Measurements from ENCODE around the gene CDKN2B-AS1. TPM values are rescaled to one million over a fixed set of nuclear protein-coding genes. Genes with fewer than 3 reads are reported as not detected.

Gene CDKN2B-AS1
- total RNA-seq, 1 experiment from 2014 or later, result 0.24 TPM

GRCh38 chr9:22079873-22080341 lies 85.3 kb downstream of the CDKN2B-AS1 start:
- ChIA-PET CTCF (interaction anchor here (1.2 kb wide), 1 partner anchor 25 kb away, joined by 3 read pairs; no protein-coding TSS in a partner anchor), POLR2A (no interaction called here)
- H3K4me1 Mint-ChIP-seq, result peaks cover 16% of the 10 kb centered on the region
- H3K9me3 Mint-ChIP-seq, result no peaks in the 10 kb centered on the region
- no peaks in the 10 kb centered on the region for H3K27me3 Mint-ChIP-seq (ENCODE audit: low read depth)
- H3K4me3 Mint-ChIP-seq, result no peak overlapping the region
- no peaks in the 10 kb centered on the region for H3K36me3 Mint-ChIP-seq
- TF ChIP-seq ETV6 (CRISPR knock-in tag; IDR thresholded peaks at IDR 0.05), result no peak
- TF ChIP-seq CREB1 (CRISPR knock-in tag; IDR thresholded peaks at IDR 0.05), result no peak
- no peak for TF ChIP-seq CTCF (IDR thresholded peaks at IDR 0.05)
- TF ChIP-seq MXD4 (CRISPR knock-in tag; IDR thresholded peaks at IDR 0.05; ENCODE audit: borderline replicate concordance), result no peak
- no peak for TF ChIP-seq GTF2I (CRISPR knock-in tag; conservative IDR thresholded peaks at IDR 0.05)
- TF ChIP-seq ZBTB21 (CRISPR knock-in tag; IDR thresholded peaks at IDR 0.05; ENCODE audit: borderline replicate concordance), result no peak
- no peak for TF ChIP-seq SOX15 (CRISPR knock-in tag; IDR thresholded peaks at IDR 0.05)
- no peak for TF ChIP-seq PRRX2 (CRISPR knock-in tag; IDR thresholded peaks at IDR 0.05)
- no peak for TF ChIP-seq TEAD4 (CRISPR knock-in tag; IDR thresholded peaks at IDR 0.05)
- TF ChIP-seq SP1 (CRISPR knock-in tag; conservative IDR thresholded peaks at IDR 0.05), result no peak
- TF ChIP-seq E2F4 (CRISPR knock-in tag; IDR thresholded peaks at IDR 0.05; ENCODE audit: borderline replicate concordance, low read depth), result no peak
- no peak for TF ChIP-seq NFYB (CRISPR knock-in tag; conservative IDR thresholded peaks at IDR 0.05; ENCODE audit: low read depth)
- TF ChIP-seq CREM (CRISPR knock-in tag; IDR thresholded peaks at IDR 0.05), result no peak
- TF ChIP-seq FOXJ3 (CRISPR knock-in tag; IDR thresholded peaks at IDR 0.05; ENCODE audit: borderline replicate concordance), result no peak
- no peak for TF ChIP-seq HMGA2 (CRISPR knock-in tag; IDR thresholded peaks at IDR 0.05)
- TF ChIP-seq SMAD4 (CRISPR knock-in tag; IDR thresholded peaks at IDR 0.05), result no peak
- no peak overlapping the region for H3K27ac Mint-ChIP-seq
- DNase-seq (ENCODE audit: low spot score), result no peak
- ATAC-seq, result no peak

- DNase-seq (ENCODE audit: low spot score) (no peak), ATAC-seq (no peak)
- Mint-ChIP-seq H3K4me1 (peaks cover 9% of the 10 kb centered on the region), H3K9me3 (peaks cover 5% of the 10 kb centered on the region; the same call in 1 of the 2 replicates), H3K27me3 (ENCODE audit: low read depth) (no peaks in the 10 kb centered on the region; the same call in 1 of the 2 replicates), H3K36me3 (no peaks in the 10 kb centered on the region), H3K4me3 (no peak overlapping the region), H3K27ac (no peak overlapping the region)
- ChIA-PET CTCF (no interaction called here), POLR2A (no interaction called here)
- TF ChIP-seq JAZF1 (CRISPR knock-in tag; IDR thresholded peaks at IDR 0.05), result no peak
- no peak for TF ChIP-seq MXD4 (CRISPR knock-in tag; IDR thresholded peaks at IDR 0.05; ENCODE audit: borderline replicate concordance)
- no peak for TF ChIP-seq NFE2L1 (CRISPR knock-in tag; IDR thresholded peaks at IDR 0.05)
- TF ChIP-seq GTF2I (CRISPR knock-in tag; conservative IDR thresholded peaks at IDR 0.05), result no peak
- no peak for TF ChIP-seq HMGA2 (CRISPR knock-in tag; IDR thresholded peaks at IDR 0.05)
- no peak for TF ChIP-seq ETV6 (CRISPR knock-in tag; IDR thresholded peaks at IDR 0.05)
- TF ChIP-seq E2F5 (CRISPR knock-in tag; IDR thresholded peaks at IDR 0.05), result no peak
- TF ChIP-seq AFF4 (CRISPR knock-in tag; IDR thresholded peaks at IDR 0.05; ENCODE audit: borderline replicate concordance), result no peak
- TF ChIP-seq NR1H2 (CRISPR knock-in tag; IDR thresholded peaks at IDR 0.05), result no peak
- no peak for TF ChIP-seq PREB (CRISPR knock-in tag; IDR thresholded peaks at IDR 0.05; ENCODE audit: borderline replicate concordance)
- TF ChIP-seq ZBTB43 (CRISPR knock-in tag; IDR thresholded peaks at IDR 0.05), result no peak
- TF ChIP-seq KAT7 (CRISPR knock-in tag; IDR thresholded peaks at IDR 0.05; ENCODE audit: borderline replicate concordance), result no peak
- no peak for TF ChIP-seq ZMAT4 (CRISPR knock-in tag; IDR thresholded peaks at IDR 0.05)
Measured at GRCh38 chr9:22084336-22085035, 89.9 kb downstream of the CDKN2B-AS1 start.
